Nephron progenitor cell (in vitro differentiated cells): ENCODE measurements around the gene CAPN1.
A peak's percentile ranks its signal among the peaks of the same experiment; 100 is the strongest.

Experiments used
- DNase-seq: peaks from one replicate; pipeline ENCODE4 v3.0.0; 2021
- H3K27ac Mint-ChIP-seq: 2 replicates; pipeline ENCODE4 v1.8.0; 2021; ENCODE audit warnings: mild to moderate bottlenecking, moderate library complexity, mixed read lengths
- H3K27me3 Mint-ChIP-seq: 2 replicates; pipeline ENCODE4 v1.8.0; 2021; ENCODE audit warnings: mild to moderate bottlenecking, low read depth, mixed read lengths; ENCODE audit not compliant: poor library complexity
- H3K36me3 Mint-ChIP-seq: 2 replicates; pipeline ENCODE4 v1.8.0; 2021; ENCODE audit warnings: low read depth, mixed read lengths
- H3K4me1 Mint-ChIP-seq: 2 replicates; pipeline ENCODE4 v1.8.0; 2021; ENCODE audit warnings: mixed read lengths
- H3K4me3 Mint-ChIP-seq: 2 replicates; pipeline ENCODE4 v1.8.0; 2021; ENCODE audit warnings: mild to moderate bottlenecking, moderate library complexity, mixed read lengths
- H3K9me3 Mint-ChIP-seq: 2 replicates; pipeline ENCODE4 v1.8.0; 2021; ENCODE audit warnings: mild to moderate bottlenecking, moderate library complexity, mixed read lengths
- TF ChIP-seq, protein P1 (sequence below): fragments of 200-600 bp; sonication (generic); IDR thresholded peaks from 2 replicates; pipeline ENCODE4 v1.5.0; 2021; ENCODE audit warnings: antibody characterized with exemption

Gene CAPN1

DNA sequence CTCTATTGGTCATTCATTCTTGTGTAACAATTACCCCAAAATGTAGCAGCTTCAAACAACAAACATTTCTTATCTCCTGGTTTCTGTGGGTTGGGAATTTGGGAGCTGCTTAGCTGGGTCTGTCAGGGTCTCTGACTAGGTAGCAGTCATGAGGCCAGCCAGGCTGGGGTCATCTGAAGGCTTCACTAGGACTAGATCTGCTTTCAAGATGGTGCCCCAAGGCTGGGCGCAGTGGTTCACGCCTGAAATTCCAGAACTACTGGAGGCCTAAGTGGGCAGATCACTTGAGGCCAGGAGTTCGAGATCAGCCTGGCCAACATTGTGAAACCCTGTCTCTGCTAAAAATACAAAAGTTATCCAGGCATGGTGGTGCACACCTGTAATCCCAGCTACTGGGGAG lies 24.8 kb upstream of the CAPN1 start:
- peaks cover 4% of the 10 kb centered on the region for H3K9me3 Mint-ChIP-seq
- H3K4me3 Mint-ChIP-seq: no peak overlapping the region
- no peaks in the 10 kb centered on the region for H3K4me1 Mint-ChIP-seq
- no peak overlapping the region for H3K27ac Mint-ChIP-seq
- TF ChIP-seq, protein P1, sequence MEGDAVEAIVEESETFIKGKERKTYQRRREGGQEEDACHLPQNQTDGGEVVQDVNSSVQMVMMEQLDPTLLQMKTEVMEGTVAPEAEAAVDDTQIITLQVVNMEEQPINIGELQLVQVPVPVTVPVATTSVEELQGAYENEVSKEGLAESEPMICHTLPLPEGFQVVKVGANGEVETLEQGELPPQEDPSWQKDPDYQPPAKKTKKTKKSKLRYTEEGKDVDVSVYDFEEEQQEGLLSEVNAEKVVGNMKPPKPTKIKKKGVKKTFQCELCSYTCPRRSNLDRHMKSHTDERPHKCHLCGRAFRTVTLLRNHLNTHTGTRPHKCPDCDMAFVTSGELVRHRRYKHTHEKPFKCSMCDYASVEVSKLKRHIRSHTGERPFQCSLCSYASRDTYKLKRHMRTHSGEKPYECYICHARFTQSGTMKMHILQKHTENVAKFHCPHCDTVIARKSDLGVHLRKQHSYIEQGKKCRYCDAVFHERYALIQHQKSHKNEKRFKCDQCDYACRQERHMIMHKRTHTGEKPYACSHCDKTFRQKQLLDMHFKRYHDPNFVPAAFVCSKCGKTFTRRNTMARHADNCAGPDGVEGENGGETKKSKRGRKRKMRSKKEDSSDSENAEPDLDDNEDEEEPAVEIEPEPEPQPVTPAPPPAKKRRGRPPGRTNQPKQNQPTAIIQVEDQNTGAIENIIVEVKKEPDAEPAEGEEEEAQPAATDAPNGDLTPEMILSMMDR: no peak
- peaks cover 40% of the 10 kb centered on the region for H3K27me3 Mint-ChIP-seq
- no peak for DNase-seq
- H3K36me3 Mint-ChIP-seq: no peaks in the 10 kb centered on the region

DNA sequence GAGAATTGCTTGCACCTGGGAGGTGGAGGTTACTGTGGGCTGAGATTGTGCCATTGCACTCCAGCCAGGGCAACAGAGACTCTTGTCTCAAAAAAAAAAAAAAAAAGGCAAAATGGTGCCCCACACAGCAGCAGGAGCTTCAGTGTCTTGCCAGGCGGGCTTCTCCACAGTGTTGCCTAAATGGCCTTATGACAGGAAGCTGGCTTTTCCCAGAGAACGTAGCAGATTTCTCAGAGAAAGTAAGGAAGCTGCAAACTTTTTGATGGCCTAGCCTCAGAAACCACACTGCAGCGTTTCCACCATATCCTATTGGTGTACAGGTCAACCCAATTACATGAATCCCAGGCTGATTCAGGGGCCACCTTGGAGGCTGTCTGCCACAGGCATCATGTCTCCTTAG lies 24.4 kb upstream of the CAPN1 start:
- no peak for DNase-seq
- Mint-ChIP-seq H3K4me1 (no peaks in the 10 kb centered on the region), H3K27ac (no peak overlapping the region), H3K36me3 (no peaks in the 10 kb centered on the region), H3K27me3 (peaks cover 38% of the 10 kb centered on the region), H3K4me3 (no peak overlapping the region), H3K9me3 (peaks cover 4% of the 10 kb centered on the region)
- TF ChIP-seq, protein P1: no peak

DNA sequence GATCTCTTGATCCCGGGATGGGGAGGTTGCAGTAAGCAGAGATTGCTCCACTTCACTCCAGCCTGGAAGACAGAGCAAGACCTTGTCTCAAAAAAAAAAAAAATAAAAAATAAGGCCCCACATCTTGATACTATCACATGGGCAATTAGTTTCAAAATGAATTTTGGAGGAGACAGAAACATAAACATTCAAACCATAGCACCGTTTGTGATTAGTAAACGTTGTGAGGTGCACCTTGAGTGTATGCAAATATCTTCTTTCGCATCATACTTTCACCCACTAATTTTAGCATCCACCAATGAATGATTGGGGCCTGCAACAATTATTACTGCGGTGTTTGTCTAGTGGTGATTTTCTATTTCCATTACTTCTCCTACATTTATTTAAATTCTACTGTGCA lies 22.7 kb upstream of the CAPN1 start:
- Mint-ChIP-seq H3K9me3 (no peaks in the 10 kb centered on the region), H3K4me3 (no peak overlapping the region), H3K27ac (no peak overlapping the region), H3K27me3 (peaks cover 24% of the 10 kb centered on the region), H3K36me3 (no peaks in the 10 kb centered on the region), H3K4me1 (no peaks in the 10 kb centered on the region)
- no peak for DNase-seq
- TF ChIP-seq, protein P1: no peak

DNA sequence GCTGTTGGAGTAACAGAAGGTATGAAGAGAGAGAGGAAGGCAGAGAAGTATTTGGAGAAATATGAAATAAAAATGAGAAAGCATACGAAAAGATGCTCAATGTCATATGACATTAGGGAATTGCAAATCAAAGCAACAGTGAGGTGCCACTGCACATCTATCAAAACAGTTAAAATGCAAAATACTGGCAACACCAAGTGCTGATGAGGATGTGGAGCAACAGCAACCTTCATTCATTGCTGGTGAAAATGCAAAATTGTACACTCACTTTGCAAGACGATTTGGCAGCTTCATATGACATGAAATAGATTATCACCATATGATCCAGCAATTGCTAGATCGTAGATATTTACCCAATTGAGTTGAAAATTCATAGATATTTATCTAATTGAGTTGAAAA lies 21.1 kb upstream of the CAPN1 start:
- no peaks in the 10 kb centered on the region for H3K9me3 Mint-ChIP-seq
- TF ChIP-seq, protein P1: no peak
- DNase-seq: no peak
- no peaks in the 10 kb centered on the region for H3K36me3 Mint-ChIP-seq
- no peak overlapping the region for H3K4me3 Mint-ChIP-seq
- peaks cover 3% of the 10 kb centered on the region for H3K4me1 Mint-ChIP-seq
- no peak overlapping the region for H3K27ac Mint-ChIP-seq
- peaks cover 19% of the 10 kb centered on the region for H3K27me3 Mint-ChIP-seq

DNA sequence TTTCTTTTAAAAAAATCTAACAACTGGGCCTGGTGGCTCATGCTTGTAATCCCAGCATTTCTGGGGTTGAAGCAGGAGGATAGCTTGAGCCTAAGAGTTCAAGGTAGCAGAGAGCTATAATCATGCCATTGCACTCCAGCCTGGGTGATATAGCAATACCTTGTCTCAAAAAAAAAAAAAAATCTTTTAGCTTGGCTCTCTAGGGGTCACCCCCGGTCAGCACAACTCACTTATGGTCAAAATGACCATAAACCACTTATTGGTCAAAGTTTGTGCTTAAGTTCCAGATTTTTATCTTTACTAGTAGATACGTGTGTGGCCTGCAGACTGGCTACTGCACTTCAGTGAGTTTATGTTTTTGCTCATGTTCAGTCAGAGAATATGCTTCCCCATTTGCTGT lies 18.0 kb upstream of the CAPN1 start:
- Mint-ChIP-seq H3K4me1 (peaks cover 18% of the 10 kb centered on the region), H3K4me3 (no peak overlapping the region), H3K9me3 (no peaks in the 10 kb centered on the region), H3K27me3 (peaks cover 15% of the 10 kb centered on the region), H3K36me3 (no peaks in the 10 kb centered on the region), H3K27ac (no peak overlapping the region)
- TF ChIP-seq, protein P1: no peak
- DNase-seq: no peak

DNA sequence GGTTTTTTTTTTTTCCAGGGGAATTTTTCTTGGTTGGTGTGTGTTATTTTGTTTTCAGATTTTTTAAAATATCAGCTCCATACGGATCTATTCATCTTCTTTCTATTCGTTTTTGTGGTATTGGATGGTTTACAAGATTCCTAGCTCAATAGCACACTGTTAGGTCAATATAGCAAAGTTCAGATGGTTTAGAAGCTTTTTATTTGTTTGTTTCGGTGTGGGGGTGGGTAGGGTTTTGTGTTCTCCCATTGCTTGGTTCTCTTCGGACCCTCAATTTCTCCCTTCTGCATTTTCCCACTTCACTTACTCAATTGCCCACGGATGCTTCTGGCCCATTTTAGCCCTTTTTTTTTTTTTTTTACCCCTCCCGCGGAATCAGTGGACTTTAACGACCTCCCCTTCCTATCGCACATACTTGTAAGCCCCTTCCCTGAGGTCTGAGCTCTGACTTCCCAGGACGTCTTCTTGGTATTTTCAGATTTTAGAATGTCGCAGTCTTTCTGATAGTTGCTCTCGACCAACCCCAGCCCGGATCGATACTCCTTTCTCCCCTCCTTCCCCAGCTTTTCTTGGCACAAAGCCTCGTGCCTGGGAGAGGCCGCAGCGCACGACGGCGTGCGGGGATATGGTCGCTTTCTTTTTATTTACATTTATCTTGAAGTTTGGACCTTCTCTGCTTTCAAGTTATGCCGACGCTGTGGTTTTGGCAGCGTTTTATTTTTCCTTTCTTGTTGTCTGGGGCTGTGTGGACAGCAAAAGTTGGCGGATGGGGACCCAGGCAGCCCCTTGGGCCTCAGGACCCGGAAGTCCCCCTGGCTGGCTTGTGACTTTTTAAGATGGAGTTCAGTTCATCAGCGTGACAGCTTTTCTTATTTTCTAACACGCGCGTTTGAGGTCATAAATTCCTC lies 16.1 kb upstream of the CAPN1 start:
- Mint-ChIP-seq H3K9me3 (no peaks in the 10 kb centered on the region), H3K36me3 (no peaks in the 10 kb centered on the region), H3K4me1 (peaks cover 28% of the 10 kb centered on the region), H3K27me3 (peaks cover 5% of the 10 kb centered on the region), H3K4me3 (no peak overlapping the region), H3K27ac (peak overlapping the region; percentile 86)
- TF ChIP-seq, protein P1: no peak
- DNase-seq: no peak
